ENCODE results near the gene LIPC. TPM values are rescaled to one million over a fixed set of nuclear protein-coding genes. Genes with fewer than 3 reads are reported as not detected.

Gene LIPC
- total and polyA plus RNA-seq, 9 of the 15 experiments (the other 6 are each of a cell fraction or from before 2014, with no cell fraction given): 0.07 to 0.41 (median 0.11) TPM; not detected in 2

- Histone ChIP-seq H2AFZ (ENCODE audit: low read depth, low read length) (peak overlapping the region; percentile 41; the same call in 1 of the 2 replicates), H3K36me3 (ENCODE audit: control insufficient read depth, insufficient read depth, low read length) (no peaks in the 10 kb centered on the region), H3K9me1 (ENCODE audit: control insufficient read depth, insufficient read depth, low read length) (no peaks in the 10 kb centered on the region), H3K4me1 (replicated peaks in 1 of 2; ENCODE audit: control insufficient read depth in 2 of 2, insufficient read depth in 2 of 2, low read length in 2 of 2) (peaks cover 14 to 23% of the 10 kb centered on the region in 2 experiments; a peak in 4 of 5 replicates), H3K79me2 (ENCODE audit: control insufficient read depth, insufficient read depth, low read length) (no peaks in the 10 kb centered on the region), H3K9me3 (replicated peaks; ENCODE audit: control insufficient read depth, insufficient read depth, low read depth, low read length) (no peaks in the 10 kb centered on the region; the same call in 1 of the 2 replicates), H3K27me3 (ENCODE audit: control insufficient read depth in 2 of 2, insufficient read depth in 2 of 2, low read length in 2 of 2) (no peaks in the 10 kb centered on the region), H3K9ac (ENCODE audit: insufficient read depth in 1 of 2, low read depth in 2 of 2, low read length in 2 of 2) (no peak overlapping the region), H3K4me2 (ENCODE audit: insufficient read depth, low read length) (no peak overlapping the region), H3K4me3 (no peak overlapping the region), H4K20me1 (replicated peaks; ENCODE audit: control insufficient read depth, insufficient read depth, low read length) (no peaks in the 10 kb centered on the region), H3K27ac (ENCODE audit: extremely low read depth, low read depth, low read length) (no peak overlapping the region)
- intact Hi-C loops (cut with micrococcal nuclease): no loop called here
- FAIRE-seq: no peak
- in situ Hi-C loops (cut with MboI): no loop called here
- no peak for TF ChIP-seq CCAR2 (IDR thresholded peaks at IDR 0.05; ENCODE audit: low read depth, low read length)
- TF ChIP-seq, protein P1, sequence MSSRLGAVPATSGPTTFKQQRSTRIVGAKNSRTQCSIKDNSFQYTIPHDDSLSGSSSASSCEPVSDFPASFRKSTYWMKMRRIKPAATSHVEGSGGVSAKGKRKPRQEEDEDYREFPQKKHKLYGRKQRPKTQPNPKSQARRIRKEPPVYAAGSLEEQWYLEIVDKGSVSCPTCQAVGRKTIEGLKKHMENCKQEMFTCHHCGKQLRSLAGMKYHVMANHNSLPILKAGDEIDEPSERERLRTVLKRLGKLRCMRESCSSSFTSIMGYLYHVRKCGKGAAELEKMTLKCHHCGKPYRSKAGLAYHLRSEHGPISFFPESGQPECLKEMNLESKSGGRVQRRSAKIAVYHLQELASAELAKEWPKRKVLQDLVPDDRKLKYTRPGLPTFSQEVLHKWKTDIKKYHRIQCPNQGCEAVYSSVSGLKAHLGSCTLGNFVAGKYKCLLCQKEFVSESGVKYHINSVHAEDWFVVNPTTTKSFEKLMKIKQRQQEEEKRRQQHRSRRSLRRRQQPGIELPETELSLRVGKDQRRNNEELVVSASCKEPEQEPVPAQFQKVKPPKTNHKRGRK (tag; IDR thresholded peaks at IDR 0.05): peak; percentile 8; the same call in 1 of the 2 replicates
- 77% methylated on average over 3 of the region's 3 CpGs for WGBS (ENCODE audit: insufficient coverage, low coverage, missing lambda C conversion rate)
- CTCF ChIA-PET (ENCODE audit: low intra/inter-chr PET ratio): no interaction called here
- no peak for ATAC-seq
- POLR2A ChIA-PET: no interaction called here
- no peak for DNase-seq (ENCODE audit: extremely low read depth in 1 of 4, low spot score in 3 of 4)
- BruUV-seq (replicated peaks): no TSS peak
Measured at GRCh38 chr15:58582160-58582559, 150.4 kb downstream of the LIPC start.

GRCh38 chr15:58583171-58583908 is 151.5 kb downstream of the LIPC start:
- FAIRE-seq (no peak), ATAC-seq (no peak), DNase-seq (ENCODE audit: extremely low read depth in 1 of 4, low spot score in 3 of 4) (no peak)
- Histone ChIP-seq H3K4me1 (replicated peaks in 1 of 2; ENCODE audit: control insufficient read depth in 2 of 2, insufficient read depth in 2 of 2, low read length in 2 of 2) (peaks cover 14 to 23% of the 10 kb centered on the region in 2 experiments; a peak in 4 of 5 replicates), H2AFZ (ENCODE audit: low read depth, low read length) (no peak overlapping the region; the same call in 1 of the 2 replicates), H3K4me3 (no peak overlapping the region), H3K4me2 (ENCODE audit: insufficient read depth, low read length) (no peak overlapping the region), H4K20me1 (replicated peaks; ENCODE audit: control insufficient read depth, insufficient read depth, low read length) (no peaks in the 10 kb centered on the region), H3K9ac (ENCODE audit: insufficient read depth in 1 of 2, low read depth in 2 of 2, low read length in 2 of 2) (no peak overlapping the region), H3K79me2 (ENCODE audit: control insufficient read depth, insufficient read depth, low read length) (no peaks in the 10 kb centered on the region), H3K36me3 (ENCODE audit: control insufficient read depth, insufficient read depth, low read length) (no peaks in the 10 kb centered on the region), H3K27me3 (ENCODE audit: control insufficient read depth in 2 of 2, insufficient read depth in 2 of 2, low read length in 2 of 2) (no peaks in the 10 kb centered on the region), H3K9me1 (ENCODE audit: control insufficient read depth, insufficient read depth, low read length) (no peaks in the 10 kb centered on the region), H3K9me3 (replicated peaks; ENCODE audit: control insufficient read depth, insufficient read depth, low read depth, low read length) (no peaks in the 10 kb centered on the region; the same call in 1 of the 2 replicates), H3K27ac (ENCODE audit: extremely low read depth, low read depth, low read length) (no peak overlapping the region)
- in situ Hi-C loops (cut with MboI) (no loop called here), intact Hi-C loops (cut with micrococcal nuclease) (no loop called here)
- ChIA-PET POLR2A (interaction anchor here (3.9 kb wide), 1 partner anchor 9 kb away, joined by 21 read pairs; no protein-coding TSS in a partner anchor), CTCF (ENCODE audit: low intra/inter-chr PET ratio) (no interaction called here)
- WGBS (ENCODE audit: insufficient coverage, low coverage, missing lambda C conversion rate): 71% methylated on average over 3 of the region's 3 CpGs
- no TSS peak for BruUV-seq (replicated peaks)
- TF ChIP-seq CBX8 (IDR thresholded peaks at IDR 0.05; ENCODE audit: borderline replicate concordance, extremely low read depth, low read depth, low read length, poor library complexity, severe bottlenecking): no peak
- peak; percentile 70 for TF ChIP-seq ZNF354B (CRISPR knock-in tag; IDR thresholded peaks at IDR 0.05)
- no peak for TF ChIP-seq ZKSCAN1 (IDR thresholded peaks at IDR 0.05; ENCODE audit: low read depth, low read length)
- 0 out of 2 replicates have a peak, but pooled peaks have one; percentile 21 for TF ChIP-seq SMARCA5 (IDR thresholded peaks at IDR 0.05)
- TF ChIP-seq, protein P2, sequence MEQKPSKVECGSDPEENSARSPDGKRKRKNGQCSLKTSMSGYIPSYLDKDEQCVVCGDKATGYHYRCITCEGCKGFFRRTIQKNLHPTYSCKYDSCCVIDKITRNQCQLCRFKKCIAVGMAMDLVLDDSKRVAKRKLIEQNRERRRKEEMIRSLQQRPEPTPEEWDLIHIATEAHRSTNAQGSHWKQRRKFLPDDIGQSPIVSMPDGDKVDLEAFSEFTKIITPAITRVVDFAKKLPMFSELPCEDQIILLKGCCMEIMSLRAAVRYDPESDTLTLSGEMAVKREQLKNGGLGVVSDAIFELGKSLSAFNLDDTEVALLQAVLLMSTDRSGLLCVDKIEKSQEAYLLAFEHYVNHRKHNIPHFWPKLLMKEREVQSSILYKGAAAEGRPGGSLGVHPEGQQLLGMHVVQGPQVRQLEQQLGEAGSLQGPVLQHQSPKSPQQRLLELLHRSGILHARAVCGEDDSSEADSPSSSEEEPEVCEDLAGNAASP (IDR thresholded peaks at IDR 0.05): no peak
- TF ChIP-seq, protein P3, sequence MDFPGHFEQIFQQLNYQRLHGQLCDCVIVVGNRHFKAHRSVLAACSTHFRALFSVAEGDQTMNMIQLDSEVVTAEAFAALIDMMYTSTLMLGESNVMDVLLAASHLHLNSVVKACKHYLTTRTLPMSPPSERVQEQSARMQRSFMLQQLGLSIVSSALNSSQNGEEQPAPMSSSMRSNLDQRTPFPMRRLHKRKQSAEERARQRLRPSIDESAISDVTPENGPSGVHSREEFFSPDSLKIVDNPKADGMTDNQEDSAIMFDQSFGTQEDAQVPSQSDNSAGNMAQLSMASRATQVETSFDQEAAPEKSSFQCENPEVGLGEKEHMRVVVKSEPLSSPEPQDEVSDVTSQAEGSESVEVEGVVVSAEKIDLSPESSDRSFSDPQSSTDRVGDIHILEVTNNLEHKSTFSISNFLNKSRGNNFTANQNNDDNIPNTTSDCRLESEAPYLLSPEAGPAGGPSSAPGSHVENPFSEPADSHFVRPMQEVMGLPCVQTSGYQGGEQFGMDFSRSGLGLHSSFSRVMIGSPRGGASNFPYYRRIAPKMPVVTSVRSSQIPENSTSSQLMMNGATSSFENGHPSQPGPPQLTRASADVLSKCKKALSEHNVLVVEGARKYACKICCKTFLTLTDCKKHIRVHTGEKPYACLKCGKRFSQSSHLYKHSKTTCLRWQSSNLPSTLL (IDR thresholded peaks at IDR 0.05): no peak
- no peak for TF ChIP-seq ZNF586 (CRISPR knock-in tag; conservative IDR thresholded peaks at IDR 0.05)
